ENCODE measurements around the gene ZDHHC7.

GRCh38 chr16:84933774-84934631, 77.3 kb downstream of the ZDHHC7 start:
- TF ChIP-seq POLR2AphosphoS5 (IDR thresholded peaks at IDR 0.05) (no peak), CTCF (IDR thresholded peaks at IDR 0.05) (no peak), POLR2A (IDR thresholded peaks at IDR 0.05) (no peak)
